Neural progenitor cell (in vitro differentiated cells): Measurements from ENCODE around the gene NIN. TPM values are rescaled to one million over a fixed set of nuclear protein-coding genes. Genes with fewer than 3 reads are reported as not detected.
"Not testable (repeated sequence)": the region's sequence is repeated elsewhere in the genome, so short reads cannot be mapped to it uniquely, and the experiment has no call there.

Source experiments
- DNase-seq: peaks from one replicate; pipeline ENCODE4 v3.0.0-alpha.2; 2016; ENCODE audit warnings: low spot score
- H2AFZ ChIP-seq: fragments of 200-600 bp; sonication (generic); replicated peaks from 2 replicates; pipeline ENCODE4 v1.6.1; 2016; ENCODE audit warnings: antibody characterized with exemption
- H3F3A ChIP-seq: fragments of 200-600 bp; sonication (generic); 2 replicates; pipeline ENCODE4 v1.6.1; 2016; ENCODE audit warnings: antibody characterized with exemption, low read depth
- H3K27ac ChIP-seq: fragments of 200-600 bp; sonication (generic); 2 replicates; pipeline ENCODE4 v1.5.1; 2016; ENCODE audit warnings: mild to moderate bottlenecking
- H3K27me3 ChIP-seq: fragments of 200-600 bp; sonication (generic); 2 replicates; pipeline ENCODE4 v1.6.1; 2016; ENCODE audit warnings: mild to moderate bottlenecking, moderate library complexity
- H3K36me3 ChIP-seq: fragments of 200-600 bp; sonication (generic); 2 replicates; pipeline ENCODE4 v1.5.1; 2016
- H3K4me1 ChIP-seq: fragments of 200-600 bp; sonication (generic); 2 replicates; pipeline ENCODE4 v1.6.1; 2016; ENCODE audit warnings: mixed run types
- H3K4me2 ChIP-seq: fragments of 200-600 bp; sonication (generic); 2 replicates; pipeline ENCODE4 v1.6.1; 2016
- H3K4me3 ChIP-seq: fragments of 200-600 bp; sonication (generic); 2 replicates; pipeline ENCODE4 v1.5.1; 2016
- H3K79me2 ChIP-seq: fragments of 200-600 bp; sonication (generic); 2 replicates; pipeline ENCODE4 v1.6.1; 2016; ENCODE audit warnings: low read depth
- H3K9ac ChIP-seq: fragments of 200-600 bp; sonication (generic); 2 replicates; pipeline ENCODE4 v1.6.1; 2016
- H3K9me3 ChIP-seq: fragments of 200-600 bp; sonication (generic); 2 replicates; pipeline ENCODE4 v1.5.1; 2016; ENCODE audit warnings: low read depth
- H4K20me1 ChIP-seq: fragments of 200-600 bp; sonication (generic); 2 replicates; pipeline ENCODE4 v1.6.1; 2016; ENCODE audit warnings: low read depth
- H3K27ac Mint-ChIP-seq: 3 replicates; pipeline ENCODE4 v1.8.0; 2021; ENCODE audit warnings: mixed read lengths
- H3K27me3 Mint-ChIP-seq: 2 replicates; pipeline ENCODE4 v1.8.0; 2022; ENCODE audit warnings: low read depth, mild to moderate bottlenecking, inconsistent platforms, moderate library complexity, mixed read lengths; ENCODE audit not compliant: insufficient read depth
- H3K36me3 Mint-ChIP-seq: 3 replicates; pipeline ENCODE4 v1.8.0; 2021; ENCODE audit warnings: mixed read lengths
- H3K4me1 Mint-ChIP-seq: 3 replicates; pipeline ENCODE4 v1.8.0; 2021; ENCODE audit warnings: mixed read lengths
- H3K4me3 Mint-ChIP-seq: 3 replicates; pipeline ENCODE4 v1.8.0; 2021; ENCODE audit warnings: mild to moderate bottlenecking, moderate library complexity, mixed read lengths
- H3K9me3 Mint-ChIP-seq: 3 replicates; pipeline ENCODE4 v1.8.0; 2020; ENCODE audit warnings: mixed read lengths
- CTCF ChIP-seq: fragments of 200-600 bp; sonication (generic); IDR thresholded peaks from 2 replicates; pipeline ENCODE4 v1.5.1; 2017; ENCODE audit warnings: antibody characterized with exemption, mild to moderate bottlenecking
- EZH2 ChIP-seq: fragments of 200-600 bp; sonication (generic); IDR thresholded peaks from 2 replicates; pipeline ENCODE4 v1.6.1; 2017; ENCODE audit warnings: antibody characterized with exemption, mild to moderate bottlenecking, moderate library complexity
- EZH2phosphoT487 ChIP-seq: fragments of 200-600 bp; sonication (generic); IDR thresholded peaks from 2 replicates; pipeline ENCODE4 v1.6.1; 2017; ENCODE audit warnings: antibody characterized with exemption
- total RNA-seq: library from RNA; depleted of rRNA; stranded (reverse); fragments of >200 nt; gene quantifications from 2 replicates; pipeline ENCODE4 v1.2.3, GENCODE V29; 2015; ENCODE audit warnings: low replicate concordance

NIN gene
- total RNA-seq, 1 donor from 2014 or later, result 49.0 TPM

DNA sequence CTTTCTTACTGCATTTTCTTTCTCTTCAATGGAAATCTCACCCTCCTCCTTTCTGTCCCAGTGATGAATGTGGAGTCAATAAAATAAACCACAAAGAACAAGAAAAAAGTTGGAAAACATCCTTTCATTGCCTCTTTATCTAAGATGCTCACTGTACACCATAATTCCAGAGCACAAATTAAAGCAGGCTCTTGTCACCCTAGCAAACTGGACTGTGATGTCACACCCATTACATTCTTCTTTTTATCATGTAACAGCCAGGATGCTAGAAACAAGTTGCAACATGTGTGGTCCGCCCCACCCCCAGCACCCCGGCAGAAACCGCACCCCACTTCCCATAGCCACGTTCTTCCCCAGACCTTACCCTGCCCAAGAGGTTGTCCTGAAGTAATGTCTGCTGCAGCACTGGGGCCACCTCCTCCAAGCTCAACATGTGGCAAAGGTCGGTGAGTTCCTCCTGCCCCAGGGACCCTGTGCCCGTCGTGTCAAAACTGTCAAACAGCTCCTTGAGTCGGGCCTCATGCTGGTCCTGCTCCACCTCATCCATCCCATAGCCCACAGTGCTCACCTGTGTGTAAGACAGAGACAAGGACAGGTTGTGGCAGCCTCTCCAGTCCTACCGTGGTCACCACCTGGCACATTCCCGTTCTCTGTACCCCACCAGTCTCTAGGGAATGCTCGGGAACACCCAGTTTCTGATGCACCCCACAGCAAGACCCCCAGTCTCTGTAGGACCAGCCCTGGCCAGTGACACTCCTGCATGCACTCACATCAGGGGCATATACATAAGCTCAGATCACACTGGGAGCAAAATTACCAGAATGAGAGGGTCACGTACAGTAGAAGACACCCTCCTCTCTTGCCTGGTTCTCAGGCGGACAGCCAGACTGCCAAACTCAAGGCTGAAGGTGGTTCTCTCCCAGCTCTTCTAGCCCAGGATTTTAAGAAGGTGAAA lies 9.2 kb downstream of the NIN start:
- H3F3A ChIP-seq, result no peaks in the 10 kb centered on the region
- H4K20me1 ChIP-seq, result peaks cover 68% of the 10 kb centered on the region
- Mint-ChIP-seq H3K36me3 (peaks cover 45% of the 10 kb centered on the region), H3K4me3 (no peak overlapping the region), H3K9me3 (no peaks in the 10 kb centered on the region), H3K4me1 (peaks cover 34% of the 10 kb centered on the region), H3K27me3 (no peaks in the 10 kb centered on the region), H3K27ac (no peak overlapping the region)
- H3K27ac ChIP-seq, result no peak overlapping the region
- no peaks in the 10 kb centered on the region for H3K9me3 ChIP-seq
- no peak for DNase-seq
- no peak for TF ChIP-seq EZH2phosphoT487
- TF ChIP-seq EZH2, result no peak
- no peak for TF ChIP-seq CTCF
- H3K9ac ChIP-seq, result no peak overlapping the region
- no peaks in the 10 kb centered on the region for H3K36me3 ChIP-seq
- peaks cover 95% of the 10 kb centered on the region for H3K79me2 ChIP-seq
- no peaks in the 10 kb centered on the region for H3K27me3 ChIP-seq
- H3K4me2 ChIP-seq, result no peak overlapping the region
- H2AFZ ChIP-seq, result no peak overlapping the region
- no peak overlapping the region for H3K4me3 ChIP-seq
- peaks cover 13% of the 10 kb centered on the region for H3K4me1 ChIP-seq

DNA sequence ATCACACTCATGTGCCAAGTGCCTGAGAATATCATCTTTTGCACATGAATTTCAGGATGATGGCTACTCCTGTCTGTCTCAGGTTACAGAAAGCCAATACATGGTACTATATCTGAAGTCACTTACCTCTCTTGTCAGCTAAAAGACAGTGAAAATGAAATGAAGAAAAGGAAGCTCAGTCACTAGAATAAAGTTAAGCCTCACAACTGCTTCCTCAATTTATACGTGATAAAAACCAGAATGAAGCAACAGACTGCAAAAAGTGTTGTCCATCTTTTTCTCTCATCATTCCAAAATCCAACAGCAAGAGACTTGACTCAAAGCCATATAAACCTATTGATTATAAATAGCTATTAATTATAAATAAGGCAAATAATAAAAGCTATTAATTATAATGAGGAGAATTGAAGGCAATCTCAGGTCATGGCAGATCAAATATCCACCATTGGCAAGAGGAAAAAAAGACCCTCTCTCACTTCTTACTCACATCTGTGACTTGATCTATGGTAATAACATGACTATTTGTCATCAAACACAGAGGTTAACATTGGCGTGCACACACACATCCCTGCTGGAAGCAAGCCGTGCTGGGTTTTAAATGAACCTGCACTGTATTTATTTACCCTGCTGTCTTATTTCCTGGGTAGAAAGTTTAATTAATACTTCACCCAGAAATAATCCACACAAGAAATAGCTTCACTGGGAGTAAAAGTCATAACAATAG lies 10.0 kb downstream of the NIN start:
- no peaks in the 10 kb centered on the region for H3K9me3 ChIP-seq
- no peak overlapping the region for H3K9ac ChIP-seq
- H3K4me1 ChIP-seq, result peaks cover 7% of the 10 kb centered on the region
- H3F3A ChIP-seq, result no peaks in the 10 kb centered on the region
- TF ChIP-seq EZH2phosphoT487, result no peak
- no peak for TF ChIP-seq EZH2
- TF ChIP-seq CTCF, result no peak
- Mint-ChIP-seq H3K27me3 (no peaks in the 10 kb centered on the region), H3K4me3 (no peak overlapping the region), H3K36me3 (peaks cover 50% of the 10 kb centered on the region), H3K27ac (no peak overlapping the region), H3K4me1 (peaks cover 26% of the 10 kb centered on the region), H3K9me3 (peaks cover 2% of the 10 kb centered on the region)
- no peak overlapping the region for H2AFZ ChIP-seq
- H3K4me2 ChIP-seq, result no peak overlapping the region
- peaks cover 95% of the 10 kb centered on the region for H3K79me2 ChIP-seq
- H3K27ac ChIP-seq, result no peak overlapping the region
- H4K20me1 ChIP-seq, result peaks cover 59% of the 10 kb centered on the region
- no peaks in the 10 kb centered on the region for H3K27me3 ChIP-seq
- no peak overlapping the region for H3K4me3 ChIP-seq
- DNase-seq, result no peak
- no peaks in the 10 kb centered on the region for H3K36me3 ChIP-seq

GRCh38 chr14:50819303-50819702 lies 11.7 kb downstream of the NIN start:
- H3K27me3 Mint-ChIP-seq, result not testable (repeated sequence)
- Mint-ChIP-seq H3K4me1 (peaks cover 22% of the 10 kb centered on the region), H3K36me3 (peaks cover 54% of the 10 kb centered on the region)

More at GRCh38 chr14:50819303-50819702, 11.7 kb downstream of the NIN start:
- not testable (repeated sequence) for H3K9ac ChIP-seq, H3K4me3 ChIP-seq, DNase-seq, H3K27ac ChIP-seq, H2AFZ ChIP-seq, H3K4me3 Mint-ChIP-seq, H3K27me3 ChIP-seq, H3F3A ChIP-seq, H3K4me2 ChIP-seq, H3K36me3 ChIP-seq, H3K4me1 ChIP-seq, H3K27ac Mint-ChIP-seq, H3K9me3 ChIP-seq
- H3K9me3 Mint-ChIP-seq, result peaks cover 14% of the 10 kb centered on the region
- Histone ChIP-seq H4K20me1 (peaks cover 43% of the 10 kb centered on the region), H3K79me2 (peaks cover 95% of the 10 kb centered on the region)
